ENCODE results near the gene SMPD3. TPM values are rescaled to one million over a fixed set of nuclear protein-coding genes. Genes with fewer than 3 reads are reported as not detected.

The SMPD3 gene
- total and polyA plus RNA-seq, 4 donors = 1.7 to 13.9 (median 5.0) TPM

DNA sequence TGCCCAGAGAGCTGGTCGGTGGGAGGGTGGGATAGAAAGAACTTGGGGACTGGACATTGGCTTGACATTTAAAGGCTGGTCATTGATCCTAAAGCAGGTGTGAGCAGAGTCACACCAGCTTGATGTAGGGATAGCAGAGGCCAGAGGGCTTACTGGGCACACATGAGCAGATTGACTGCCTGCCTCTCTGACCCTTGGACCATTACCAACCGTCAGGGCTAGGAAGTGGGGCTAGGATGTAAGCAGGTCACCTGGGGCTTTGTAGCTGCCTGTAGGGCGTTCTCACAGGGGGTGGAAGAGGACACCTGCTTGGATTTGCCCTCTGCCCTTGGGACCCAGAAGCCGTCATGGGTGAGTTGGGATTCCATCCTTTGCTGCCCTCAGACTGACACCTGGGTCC is 11.1 kb upstream of the SMPD3 start:
- ATAC-seq (ENCODE audit: insufficient read depth, low FRiP score) (no peak), DNase-seq (no peak)
- TF ChIP-seq CTCF (IDR thresholded peaks at IDR 0.05; ENCODE audit: control extremely low read depth, extremely low read depth) = no peak

GRCh38 chr16:68458551-68458950 is 10.2 kb upstream of the SMPD3 start:
- no peak for DNase-seq
- ATAC-seq (ENCODE audit: insufficient read depth, low FRiP score) = no peak
- Histone ChIP-seq H3K36me3 (ENCODE audit: control insufficient read depth in 4 of 4, insufficient read depth in 4 of 4, low read length in 4 of 4) (no peaks in the 10 kb centered on the region), H3K27me3 (ENCODE audit: control insufficient read depth in 3 of 3, insufficient read depth in 3 of 3, low read length in 2 of 3) (no peaks in the 10 kb centered on the region), H3K27ac (ENCODE audit: low read depth in 1 of 2, low read length in 1 of 2) (no peak overlapping the region), H3K9me3 (ENCODE audit: control insufficient read depth in 4 of 4, insufficient read depth in 3 of 4, low read length in 3 of 4) (no peaks in the 10 kb centered on the region), H3K4me1 (ENCODE audit: control insufficient read depth in 5 of 5, insufficient read depth in 5 of 5, low read length in 5 of 5) (no peaks in the 10 kb centered on the region), H3K4me3 (no peak overlapping the region), H3K9ac (ENCODE audit: insufficient read depth in 1 of 2, low read length in 2 of 2) (no peak overlapping the region)
- no peak for TF ChIP-seq CTCF (IDR thresholded peaks at IDR 0.05; ENCODE audit: control extremely low read depth, extremely low read depth)
- 77 to 83% methylated on average over 2 of the region's 2 CpGs for WGBS, 2 donors

More for the DNA sequence above, 11.1 kb upstream of the SMPD3 start:
- Histone ChIP-seq H3K36me3 (ENCODE audit: control insufficient read depth in 4 of 4, insufficient read depth in 4 of 4, low read length in 4 of 4) (no peaks in the 10 kb centered on the region), H3K9me3 (ENCODE audit: control insufficient read depth in 4 of 4, insufficient read depth in 3 of 4, low read length in 3 of 4) (no peaks in the 10 kb centered on the region), H3K27me3 (ENCODE audit: control insufficient read depth in 3 of 3, insufficient read depth in 3 of 3, low read length in 2 of 3) (no peaks in the 10 kb centered on the region), H3K4me1 (ENCODE audit: control insufficient read depth in 5 of 5, insufficient read depth in 5 of 5, low read length in 5 of 5) (no peaks in the 10 kb centered on the region), H3K4me3 (no peak overlapping the region), H3K9ac (ENCODE audit: insufficient read depth in 1 of 2, low read length in 2 of 2) (no peak overlapping the region), H3K27ac (ENCODE audit: low read depth in 1 of 2, low read length in 1 of 2) (no peak overlapping the region)
- WGBS, 2 donors = 87 to 93% methylated on average over 4 of the region's 4 CpGs

GRCh38 chr16:68458101-68458500 is 9.8 kb upstream of the SMPD3 start:
- ATAC-seq (ENCODE audit: insufficient read depth, low FRiP score) (no peak), DNase-seq (no peak)
- Histone ChIP-seq H3K27ac (ENCODE audit: low read depth in 1 of 2, low read length in 1 of 2) (no peak overlapping the region), H3K27me3 (ENCODE audit: control insufficient read depth in 3 of 3, insufficient read depth in 3 of 3, low read length in 2 of 3) (no peaks in the 10 kb centered on the region), H3K9ac (ENCODE audit: insufficient read depth in 1 of 2, low read length in 2 of 2) (no peak overlapping the region), H3K4me1 (ENCODE audit: control insufficient read depth in 5 of 5, insufficient read depth in 5 of 5, low read length in 5 of 5) (no peaks in the 10 kb centered on the region), H3K9me3 (ENCODE audit: control insufficient read depth in 4 of 4, insufficient read depth in 3 of 4, low read length in 3 of 4) (no peaks in the 10 kb centered on the region), H3K4me3 (no peak overlapping the region), H3K36me3 (ENCODE audit: control insufficient read depth in 4 of 4, insufficient read depth in 4 of 4, low read length in 4 of 4) (no peaks in the 10 kb centered on the region)
- no peak for TF ChIP-seq CTCF (IDR thresholded peaks at IDR 0.05; ENCODE audit: control extremely low read depth, extremely low read depth)
- WGBS, 2 donors = 98 to 100% methylated on average over 3 of the region's 3 CpGs

DNA sequence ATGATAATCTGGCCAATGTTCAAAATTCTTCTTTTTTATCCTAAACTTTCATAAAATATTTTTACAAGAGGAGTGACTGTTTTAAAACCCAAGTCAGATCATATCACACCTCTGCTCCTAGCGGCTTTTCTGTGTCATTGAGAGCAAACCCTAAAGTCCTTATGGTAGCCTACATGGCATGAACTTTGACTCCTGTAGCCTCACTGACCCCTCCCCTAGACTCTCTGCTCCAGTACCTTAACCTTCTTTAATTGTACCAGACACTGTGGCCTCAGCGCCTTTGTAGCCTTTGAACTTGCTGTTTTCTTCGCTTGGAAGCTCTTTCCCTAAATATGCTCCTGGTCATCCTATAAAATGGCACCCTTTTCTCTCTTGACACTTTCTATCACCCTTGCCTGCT is 7.3 kb upstream of the SMPD3 start:
- no peaks in the 10 kb centered on the region for H3K36me3 ChIP-seq (ENCODE audit: control insufficient read depth in 4 of 4, insufficient read depth in 4 of 4, low read length in 4 of 4)
- H3K27ac ChIP-seq (ENCODE audit: low read depth in 1 of 2, low read length in 1 of 2) = no peak overlapping the region
- H3K4me1 ChIP-seq (ENCODE audit: control insufficient read depth in 5 of 5, insufficient read depth in 5 of 5, low read length in 5 of 5) = no peaks in the 10 kb centered on the region
- no peaks in the 10 kb centered on the region for H3K27me3 ChIP-seq (ENCODE audit: control insufficient read depth in 3 of 3, insufficient read depth in 3 of 3, low read length in 2 of 3)
- H3K4me3 ChIP-seq = no peak overlapping the region
- no peaks in the 10 kb centered on the region for H3K9me3 ChIP-seq (ENCODE audit: control insufficient read depth in 4 of 4, insufficient read depth in 3 of 4, low read length in 3 of 4)
- no peak overlapping the region for H3K9ac ChIP-seq (ENCODE audit: insufficient read depth in 1 of 2, low read length in 2 of 2)
- TF ChIP-seq CTCF (IDR thresholded peaks at IDR 0.05; ENCODE audit: control extremely low read depth, extremely low read depth) = no peak
- DNase-seq = no peak
- 95% methylated on average over 3 of the region's 3 CpGs for WGBS, 2 donors
- ATAC-seq (ENCODE audit: insufficient read depth, low FRiP score) = no peak

All from lung (tissue), 12 donors.